ENCODE results near the gene AOC2. TPM values are rescaled to one million over a fixed set of nuclear protein-coding genes. Genes with fewer than 3 reads are reported as not detected.

Gene AOC2
- 1 to 10 TPM in 1 of 2 donors, under 1 TPM in 1; 0.33 to 2.4 TPM for total RNA-seq
- under 1 TPM; 0.17 to 0.50 TPM for polyA plus RNA-seq

DNA sequence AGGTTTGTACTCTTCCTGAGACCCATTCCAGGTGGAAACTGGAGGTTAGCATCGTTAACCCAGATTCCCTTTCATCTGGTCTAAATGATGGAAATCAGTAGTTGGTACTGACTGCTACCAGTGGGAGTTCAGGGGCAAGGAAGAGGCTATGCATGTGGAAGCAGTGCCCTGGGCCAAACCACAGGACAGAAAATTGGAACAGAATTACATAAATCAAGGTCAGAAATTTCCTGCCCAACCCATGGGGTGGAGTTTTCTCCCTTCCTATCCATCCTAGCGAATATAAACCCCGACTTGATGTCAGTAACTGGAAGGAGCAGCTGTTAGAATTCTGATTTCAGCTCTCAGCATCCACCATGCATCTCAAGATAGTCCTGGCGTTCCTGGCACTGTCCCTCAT lies at the start of gene AOC2:
AOC2 (plus strand) TSS at position 310 of the 400 bp plus-strand sequence; CDS start at position 357, 47 bp downstream.
- 84% methylated on average over 4 of the region's 4 CpGs for WGBS
- H3K36me3 ChIP-seq (ENCODE audit: control insufficient read depth in 4 of 4, insufficient read depth in 3 of 4, low read depth in 1 of 4, low read length in 3 of 4) = peaks cover 13 to 49% (median 29%) of the 10 kb centered on the region in 4 donors
- no peak within 1 kb of the TSS for H3K9ac ChIP-seq (ENCODE audit: low read depth in 1 of 2, low read length in 2 of 2)

DNA sequence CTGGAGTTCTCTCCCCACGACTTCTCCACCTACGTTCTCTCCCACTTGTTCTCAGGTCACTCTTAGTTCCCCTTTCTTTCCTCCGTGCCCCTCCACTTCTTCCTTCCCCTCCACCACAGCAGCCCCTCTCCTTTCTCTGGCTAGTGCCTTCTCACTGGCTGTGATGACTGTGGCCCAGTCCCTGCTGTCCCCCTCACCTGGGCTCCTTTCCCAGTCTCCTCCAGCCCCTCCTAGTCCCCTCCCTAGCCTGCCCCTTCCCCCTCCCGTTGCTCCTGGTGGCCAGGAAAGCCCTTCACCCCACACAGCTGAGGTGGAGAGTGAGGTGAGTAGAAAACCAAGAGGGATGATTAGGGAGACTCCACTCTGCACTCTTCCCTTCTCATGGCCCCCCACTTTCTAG lies 49.3 kb upstream of the AOC2 start:
- no peak for DNase-seq (ENCODE audit: low spot score)
- no peak overlapping the region for H3K9ac ChIP-seq (ENCODE audit: low read depth in 1 of 2, low read length in 2 of 2)
- H3K4me1 ChIP-seq (ENCODE audit: control insufficient read depth in 4 of 4, insufficient read depth in 4 of 4, low read length in 3 of 4) = peaks cover 7 to 29% (median 18%) of the 10 kb centered on the region in 4 donors
- no peaks in the 10 kb centered on the region for H3K27me3 ChIP-seq (ENCODE audit: control insufficient read depth in 4 of 4, insufficient read depth in 4 of 4, low read length in 3 of 4)
- H3K36me3 ChIP-seq (ENCODE audit: control insufficient read depth in 4 of 4, insufficient read depth in 3 of 4, low read depth in 1 of 4, low read length in 3 of 4) = peaks cover 0 to 2% (median under 1%) of the 10 kb centered on the region in 4 donors
- H3K4me3 ChIP-seq (ENCODE audit: low read depth in 1 of 3, low read length in 3 of 3) = no peak overlapping the region
- H3K9me3 ChIP-seq (ENCODE audit: control insufficient read depth in 4 of 4, low read length in 3 of 4) = no peaks in the 10 kb centered on the region
- 72% methylated on average over 4 of the region's 4 CpGs for WGBS
- H3K27ac ChIP-seq (ENCODE audit: low read depth in 1 of 2, low read length in 2 of 2) = no peak overlapping the region
- no peak for TF ChIP-seq TAF1 (conservative IDR thresholded peaks at IDR 0.05)
- TF ChIP-seq SP1 (IDR thresholded peaks at IDR 0.05) = no peak
- TF ChIP-seq, protein P1, sequence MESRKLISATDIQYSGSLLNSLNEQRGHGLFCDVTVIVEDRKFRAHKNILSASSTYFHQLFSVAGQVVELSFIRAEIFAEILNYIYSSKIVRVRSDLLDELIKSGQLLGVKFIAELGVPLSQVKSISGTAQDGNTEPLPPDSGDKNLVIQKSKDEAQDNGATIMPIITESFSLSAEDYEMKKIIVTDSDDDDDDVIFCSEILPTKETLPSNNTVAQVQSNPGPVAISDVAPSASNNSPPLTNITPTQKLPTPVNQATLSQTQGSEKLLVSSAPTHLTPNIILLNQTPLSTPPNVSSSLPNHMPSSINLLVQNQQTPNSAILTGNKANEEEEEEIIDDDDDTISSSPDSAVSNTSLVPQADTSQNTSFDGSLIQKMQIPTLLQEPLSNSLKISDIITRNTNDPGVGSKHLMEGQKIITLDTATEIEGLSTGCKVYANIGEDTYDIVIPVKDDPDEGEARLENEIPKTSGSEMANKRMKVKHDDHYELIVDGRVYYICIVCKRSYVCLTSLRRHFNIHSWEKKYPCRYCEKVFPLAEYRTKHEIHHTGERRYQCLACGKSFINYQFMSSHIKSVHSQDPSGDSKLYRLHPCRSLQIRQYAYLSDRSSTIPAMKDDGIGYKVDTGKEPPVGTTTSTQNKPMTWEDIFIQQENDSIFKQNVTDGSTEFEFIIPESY (IDR thresholded peaks at IDR 0.05) = no peak
- TF ChIP-seq RXRA (IDR thresholded peaks at IDR 0.05) = no peak
- TF ChIP-seq YY1 (IDR thresholded peaks at IDR 0.05) = no peak
- no peak for TF ChIP-seq MAX (IDR thresholded peaks at IDR 0.05)
- TF ChIP-seq NR2F2 (IDR thresholded peaks at IDR 0.05) = no peak
- no peak for TF ChIP-seq EGR1 (IDR thresholded peaks at IDR 0.05; ENCODE audit: low read depth in 2 of 2)
- TF ChIP-seq, protein P2, sequence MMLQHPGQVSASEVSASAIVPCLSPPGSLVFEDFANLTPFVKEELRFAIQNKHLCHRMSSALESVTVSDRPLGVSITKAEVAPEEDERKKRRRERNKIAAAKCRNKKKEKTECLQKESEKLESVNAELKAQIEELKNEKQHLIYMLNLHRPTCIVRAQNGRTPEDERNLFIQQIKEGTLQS (IDR thresholded peaks at IDR 0.05) = no peak
- TF ChIP-seq GABPA (IDR thresholded peaks at IDR 0.05 in 1 of 2, conservative IDR thresholded peaks at IDR 0.05 in 1 of 2) = no peak
- TF ChIP-seq HNF4G (IDR thresholded peaks at IDR 0.05) = no peak

More for the DNA sequence above, at the start of gene AOC2:
- no peak within 1 kb of the TSS for H3K27ac ChIP-seq (ENCODE audit: low read depth in 1 of 2, low read length in 2 of 2)
- TF ChIP-seq FOXA2 (IDR thresholded peaks at IDR 0.05) (no peak), TAF1 (conservative IDR thresholded peaks at IDR 0.05) (no peak), HNF4G (IDR thresholded peaks at IDR 0.05) (no peak), HNF4A (conservative IDR thresholded peaks at IDR 0.05) (no peak), FOXA1 (IDR thresholded peaks at IDR 0.05) (no peak), GABPA (IDR thresholded peaks at IDR 0.05 in 1 of 2, conservative IDR thresholded peaks at IDR 0.05 in 1 of 2) (no peak), YY1 (IDR thresholded peaks at IDR 0.05) (no peak), NR2F2 (IDR thresholded peaks at IDR 0.05) (no peak), EGR1 (IDR thresholded peaks at IDR 0.05; ENCODE audit: low read depth in 2 of 2) (no peak), SP1 (IDR thresholded peaks at IDR 0.05) (no peak), JUND (IDR thresholded peaks at IDR 0.05) (no peak)
- TF ChIP-seq, protein P3, sequence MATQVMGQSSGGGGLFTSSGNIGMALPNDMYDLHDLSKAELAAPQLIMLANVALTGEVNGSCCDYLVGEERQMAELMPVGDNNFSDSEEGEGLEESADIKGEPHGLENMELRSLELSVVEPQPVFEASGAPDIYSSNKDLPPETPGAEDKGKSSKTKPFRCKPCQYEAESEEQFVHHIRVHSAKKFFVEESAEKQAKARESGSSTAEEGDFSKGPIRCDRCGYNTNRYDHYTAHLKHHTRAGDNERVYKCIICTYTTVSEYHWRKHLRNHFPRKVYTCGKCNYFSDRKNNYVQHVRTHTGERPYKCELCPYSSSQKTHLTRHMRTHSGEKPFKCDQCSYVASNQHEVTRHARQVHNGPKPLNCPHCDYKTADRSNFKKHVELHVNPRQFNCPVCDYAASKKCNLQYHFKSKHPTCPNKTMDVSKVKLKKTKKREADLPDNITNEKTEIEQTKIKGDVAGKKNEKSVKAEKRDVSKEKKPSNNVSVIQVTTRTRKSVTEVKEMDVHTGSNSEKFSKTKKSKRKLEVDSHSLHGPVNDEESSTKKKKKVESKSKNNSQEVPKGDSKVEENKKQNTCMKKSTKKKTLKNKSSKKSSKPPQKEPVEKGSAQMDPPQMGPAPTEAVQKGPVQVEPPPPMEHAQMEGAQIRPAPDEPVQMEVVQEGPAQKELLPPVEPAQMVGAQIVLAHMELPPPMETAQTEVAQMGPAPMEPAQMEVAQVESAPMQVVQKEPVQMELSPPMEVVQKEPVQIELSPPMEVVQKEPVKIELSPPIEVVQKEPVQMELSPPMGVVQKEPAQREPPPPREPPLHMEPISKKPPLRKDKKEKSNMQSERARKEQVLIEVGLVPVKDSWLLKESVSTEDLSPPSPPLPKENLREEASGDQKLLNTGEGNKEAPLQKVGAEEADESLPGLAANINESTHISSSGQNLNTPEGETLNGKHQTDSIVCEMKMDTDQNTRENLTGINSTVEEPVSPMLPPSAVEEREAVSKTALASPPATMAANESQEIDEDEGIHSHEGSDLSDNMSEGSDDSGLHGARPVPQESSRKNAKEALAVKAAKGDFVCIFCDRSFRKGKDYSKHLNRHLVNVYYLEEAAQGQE (IDR thresholded peaks at IDR 0.05) = no peak
- TF ChIP-seq, protein P4, sequence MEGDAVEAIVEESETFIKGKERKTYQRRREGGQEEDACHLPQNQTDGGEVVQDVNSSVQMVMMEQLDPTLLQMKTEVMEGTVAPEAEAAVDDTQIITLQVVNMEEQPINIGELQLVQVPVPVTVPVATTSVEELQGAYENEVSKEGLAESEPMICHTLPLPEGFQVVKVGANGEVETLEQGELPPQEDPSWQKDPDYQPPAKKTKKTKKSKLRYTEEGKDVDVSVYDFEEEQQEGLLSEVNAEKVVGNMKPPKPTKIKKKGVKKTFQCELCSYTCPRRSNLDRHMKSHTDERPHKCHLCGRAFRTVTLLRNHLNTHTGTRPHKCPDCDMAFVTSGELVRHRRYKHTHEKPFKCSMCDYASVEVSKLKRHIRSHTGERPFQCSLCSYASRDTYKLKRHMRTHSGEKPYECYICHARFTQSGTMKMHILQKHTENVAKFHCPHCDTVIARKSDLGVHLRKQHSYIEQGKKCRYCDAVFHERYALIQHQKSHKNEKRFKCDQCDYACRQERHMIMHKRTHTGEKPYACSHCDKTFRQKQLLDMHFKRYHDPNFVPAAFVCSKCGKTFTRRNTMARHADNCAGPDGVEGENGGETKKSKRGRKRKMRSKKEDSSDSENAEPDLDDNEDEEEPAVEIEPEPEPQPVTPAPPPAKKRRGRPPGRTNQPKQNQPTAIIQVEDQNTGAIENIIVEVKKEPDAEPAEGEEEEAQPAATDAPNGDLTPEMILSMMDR (IDR thresholded peaks at IDR 0.05; ENCODE audit: low read depth, low read length, missing input control) = no peak
- TF ChIP-seq, protein P2 (IDR thresholded peaks at IDR 0.05) = no peak
- TF ChIP-seq, protein P1 (IDR thresholded peaks at IDR 0.05) = no peak
- DNase-seq (ENCODE audit: low spot score) = no peak
- no peak within 1 kb of the TSS for H3K4me3 ChIP-seq (ENCODE audit: low read depth in 1 of 3, low read length in 3 of 3)
- no peaks in the 10 kb centered on the region for H3K27me3 ChIP-seq (ENCODE audit: control insufficient read depth in 4 of 4, insufficient read depth in 4 of 4, low read length in 3 of 4)
- no peaks in the 10 kb centered on the region for H3K9me3 ChIP-seq (ENCODE audit: control insufficient read depth in 4 of 4, low read length in 3 of 4)
- peaks cover 0 to 11% (median 5%) of the 10 kb centered on the region in 4 donors for H3K4me1 ChIP-seq (ENCODE audit: control insufficient read depth in 4 of 4, insufficient read depth in 4 of 4, low read length in 3 of 4)

Measured in liver (tissue), 9 donors.